G401 (cell line): ENCODE results near the gene C5. TPM values are rescaled to one million over a fixed set of nuclear protein-coding genes. Genes with fewer than 3 reads are reported as not detected.
"Not testable (repeated sequence)": the region's sequence is repeated elsewhere in the genome, so short reads cannot be mapped to it uniquely, and the experiment has no call there.

Source experiments
- DNase-seq: peaks from one replicate; pipeline ENCODE4 v3.0.0-alpha.2; 2015; ENCODE audit warnings: low spot score
- in situ Hi-C: cut with HindIII; loops from 2 replicates; pipeline ENCODE4 v1.10.0; 2016; ENCODE audit warnings: low sequenced_read_pairs, mixed read lengths
- total RNA-seq: library from RNA; depleted of rRNA; stranded (reverse); fragments of >200 nt; shearing (Covaris generic); gene quantifications from 2 replicates; pipeline ENCODE4 v1.2.3, GENCODE V29; 2014

The C5 gene
- total RNA-seq, 1 experiment from 2014 or later: 20.7 TPM

DNA sequence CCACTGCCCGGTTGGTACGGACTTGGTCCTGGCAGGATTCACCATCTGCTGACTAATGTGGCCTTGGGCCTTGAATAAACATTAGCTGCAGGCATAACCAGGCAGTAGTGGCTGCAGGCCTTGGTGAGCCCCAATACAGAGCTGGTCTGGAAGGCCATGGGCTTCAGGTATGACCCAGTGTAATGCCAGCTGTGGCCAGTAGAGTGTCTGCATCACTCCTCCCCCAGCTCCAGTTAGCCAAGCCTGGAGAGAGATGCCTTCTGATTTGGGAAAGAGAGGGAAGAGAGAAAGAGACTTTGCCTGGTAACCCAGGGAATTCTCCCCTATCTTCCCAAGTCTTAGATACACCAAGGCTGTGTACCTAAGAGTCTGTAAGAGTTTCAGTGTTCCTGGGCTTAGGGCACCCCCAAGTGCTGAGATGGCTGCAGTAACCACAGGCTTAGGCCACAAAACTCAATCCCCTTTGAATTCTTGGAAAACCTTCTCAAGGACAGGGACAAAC lies 5.6 kb upstream of the C5 start:
- peak; percentile 19 for DNase-seq
- in situ Hi-C loops: no loop called here

DNA sequence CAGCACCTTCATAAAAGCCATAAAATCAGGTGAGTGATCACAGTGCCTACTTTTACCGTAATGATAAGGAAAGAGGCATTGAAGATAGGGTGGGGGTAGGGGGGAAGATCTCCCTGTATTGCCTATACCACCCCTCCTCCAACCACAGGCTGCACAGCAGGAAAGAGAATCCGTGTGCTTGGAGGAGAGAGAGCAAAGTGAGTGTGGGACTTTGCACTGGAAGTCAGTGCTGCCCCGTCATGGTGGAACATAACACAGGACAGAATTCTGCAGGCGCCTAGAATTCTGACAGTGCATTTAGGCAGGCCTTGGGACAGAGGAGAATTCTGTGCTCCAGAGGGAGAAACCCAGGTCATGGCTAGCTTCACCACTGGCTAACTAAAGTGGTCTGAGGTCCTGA lies 3.5 kb upstream of the C5 start:
- no peak for DNase-seq

GRCh38 chr9:121048618-121049017 lies 1.5 kb downstream of the C5 start:
- DNase-seq: no peak
- in situ Hi-C loops: no loop called here

More for the DNA sequence above, 3.5 kb upstream of the C5 start:
- in situ Hi-C loops: no loop called here

DNA sequence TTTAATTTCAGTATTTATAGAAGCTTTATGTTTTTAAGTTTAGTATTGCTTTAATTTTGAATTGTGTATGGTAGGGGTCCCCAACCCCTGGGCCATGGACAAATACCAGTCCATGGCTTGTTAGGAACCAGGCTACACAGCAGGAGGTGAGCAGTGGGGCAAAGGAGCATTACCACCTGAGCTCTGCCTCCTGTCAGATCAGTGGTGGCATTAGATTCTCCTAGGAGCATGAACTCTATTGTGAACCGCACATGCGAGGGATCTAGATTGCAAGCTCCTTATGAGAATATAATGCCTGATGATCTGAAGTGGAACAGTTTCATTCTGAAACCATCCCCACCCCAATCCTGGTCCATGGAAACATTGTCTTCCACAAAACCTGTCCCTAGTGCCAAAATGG lies 1.9 kb downstream of the C5 start:
- in situ Hi-C loops: no loop called here
- no peak for DNase-seq

DNA sequence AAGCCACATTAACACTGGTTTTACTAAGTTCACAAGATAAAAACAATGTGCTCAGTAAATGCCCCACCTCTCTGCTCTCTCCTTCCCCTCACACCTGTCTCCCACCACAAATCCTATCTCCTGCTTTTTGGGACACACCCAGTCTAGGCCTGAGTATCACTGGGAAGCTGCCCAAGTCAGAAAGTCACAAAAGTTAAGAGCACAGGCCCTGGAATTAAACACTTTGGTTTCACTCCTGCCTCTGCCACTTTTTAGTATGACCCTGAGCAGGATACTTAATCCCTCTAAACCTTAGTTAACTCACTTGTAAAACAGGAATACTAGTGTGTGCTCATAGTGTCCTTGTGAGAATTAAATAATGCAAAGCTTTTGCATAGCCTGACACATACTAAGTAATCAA lies 11.3 kb downstream of the C5 start:
- in situ Hi-C loops: no loop called here
- no peak for DNase-seq

DNA sequence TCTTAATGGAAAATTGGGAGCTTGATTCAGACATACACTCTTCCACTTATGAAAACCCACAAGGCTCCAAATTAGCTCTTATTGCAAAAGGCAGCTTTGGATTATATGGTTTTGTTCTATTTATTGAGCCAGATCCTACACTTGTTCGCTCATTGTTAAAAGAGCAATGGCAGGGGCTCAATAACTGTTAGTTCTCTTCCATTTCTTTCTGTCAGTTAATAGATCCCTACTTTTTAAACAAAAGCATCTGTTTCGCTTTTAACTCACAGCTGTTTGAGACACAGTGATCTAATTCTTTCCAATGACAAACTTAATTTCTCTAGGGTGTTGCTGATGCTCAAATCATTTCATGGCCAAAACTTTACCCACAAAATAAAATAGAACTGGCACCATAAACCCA lies 11.7 kb downstream of the C5 start:
- no peak for DNase-seq
- in situ Hi-C loops: no loop called here

DNA sequence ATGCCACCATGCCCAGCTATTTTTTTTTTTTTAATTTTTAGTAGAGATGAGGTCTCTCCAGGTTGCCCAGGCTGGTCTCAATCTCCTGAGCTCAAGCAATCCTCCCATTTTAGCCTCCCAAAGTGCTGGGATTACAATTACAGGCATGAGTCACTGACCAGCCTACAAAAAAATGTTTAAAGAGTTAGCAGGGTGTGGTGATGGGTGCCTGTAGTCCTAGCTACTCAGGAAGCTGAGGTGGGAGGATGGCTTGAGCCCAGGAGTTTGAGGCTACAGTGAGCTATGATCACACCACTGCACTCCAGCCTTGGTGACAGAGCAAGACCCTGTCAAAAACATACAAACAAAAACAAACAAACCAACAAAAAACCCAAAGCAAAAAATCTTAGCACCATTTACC lies 14.4 kb downstream of the C5 start:
- DNase-seq, in situ Hi-C loops: not testable (repeated sequence)

DNA sequence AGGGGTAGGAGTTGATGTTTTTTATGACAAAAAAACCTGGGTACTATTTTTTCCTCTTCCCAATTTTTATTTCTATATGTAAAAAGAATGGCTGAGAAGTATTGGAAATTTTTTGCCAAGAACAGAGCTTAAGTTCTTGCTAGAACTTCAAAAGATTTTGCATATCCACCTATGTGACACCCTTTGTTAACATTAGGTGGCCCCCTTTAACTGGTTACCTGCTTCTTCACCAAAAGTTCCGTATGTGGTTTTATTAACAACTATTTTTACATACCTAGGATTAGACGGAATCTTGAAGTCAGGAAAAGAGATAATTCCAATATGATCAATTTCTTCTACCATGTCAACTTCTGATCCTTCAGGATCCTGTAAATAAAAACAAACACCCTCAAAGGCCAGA lies 15.5 kb downstream of the C5 start:
- in situ Hi-C loops: no loop called here
- no peak for DNase-seq

DNA sequence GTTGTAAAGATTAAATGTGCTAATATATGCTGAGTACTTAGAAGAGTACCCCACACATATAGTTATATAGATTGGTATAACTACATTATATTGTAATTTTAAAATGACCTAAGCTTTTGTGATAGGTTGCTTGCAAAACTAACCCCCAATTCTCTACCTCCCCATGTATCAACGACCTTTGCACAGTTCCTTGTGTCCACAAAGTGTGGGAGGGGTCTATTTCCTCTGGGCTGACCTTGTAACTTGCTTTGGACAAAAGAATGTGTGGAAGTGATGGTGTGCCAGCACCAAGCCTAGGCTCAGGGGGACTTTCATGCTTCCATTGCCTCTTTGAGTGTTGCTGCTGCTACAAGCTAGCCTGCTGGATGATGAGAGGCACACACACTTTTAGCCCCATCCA lies 20.6 kb downstream of the C5 start:
- DNase-seq: no peak
- in situ Hi-C loops: no loop called here

DNA sequence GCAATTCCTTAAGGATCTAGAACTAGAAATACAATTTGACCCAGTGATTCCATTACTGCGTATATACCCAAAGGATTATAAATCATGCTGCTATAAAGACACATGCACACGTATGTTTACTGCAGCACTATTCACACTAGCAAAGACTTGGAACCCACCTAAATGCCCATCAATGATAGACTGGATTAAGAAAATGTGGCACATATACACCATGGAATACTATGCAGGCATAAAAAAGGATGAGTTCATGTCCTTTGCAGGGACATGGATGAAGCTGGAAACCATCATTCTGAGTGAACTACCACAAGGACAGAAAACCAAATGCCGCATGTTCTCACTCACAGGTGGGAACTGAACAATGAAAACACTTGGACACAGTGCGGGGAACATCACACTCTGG lies 21.8 kb downstream of the C5 start:
- DNase-seq, in situ Hi-C loops: not testable (repeated sequence)

DNA sequence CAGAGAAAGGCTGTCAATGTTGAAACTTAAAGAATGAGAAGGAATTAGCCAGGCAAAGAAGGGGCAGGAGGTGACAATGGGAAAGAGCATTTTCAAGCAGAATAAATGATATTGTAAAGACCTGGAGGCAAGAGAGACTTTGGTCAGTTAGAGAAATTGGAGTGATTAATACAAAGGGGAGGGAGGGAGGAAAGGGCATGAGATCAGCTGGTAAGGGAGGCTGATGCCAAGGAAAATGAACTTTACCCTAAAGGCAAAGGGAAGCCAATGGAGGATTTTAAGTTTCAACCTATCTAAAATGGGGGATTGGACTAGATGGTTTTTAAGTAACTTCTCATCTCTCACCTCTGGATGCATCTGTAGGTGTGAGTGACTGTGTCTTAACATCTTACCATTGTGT lies 23.3 kb downstream of the C5 start:
- DNase-seq: no peak
- in situ Hi-C loops: no loop called here

GRCh38 chr9:121026260-121026691 lies 23.8 kb downstream of the C5 start:
- in situ Hi-C loops: no loop called here

GRCh38 chr9:121024237-121024636 lies 25.8 kb downstream of the C5 start:
- in situ Hi-C loops: no loop called here
- DNase-seq: no peak

More at GRCh38 chr9:121026260-121026691, 23.8 kb downstream of the C5 start:
- no peak for DNase-seq

GRCh38 chr9:121023064-121023463 lies 27.0 kb downstream of the C5 start:
- in situ Hi-C loops: no loop called here
- DNase-seq: no peak

DNA sequence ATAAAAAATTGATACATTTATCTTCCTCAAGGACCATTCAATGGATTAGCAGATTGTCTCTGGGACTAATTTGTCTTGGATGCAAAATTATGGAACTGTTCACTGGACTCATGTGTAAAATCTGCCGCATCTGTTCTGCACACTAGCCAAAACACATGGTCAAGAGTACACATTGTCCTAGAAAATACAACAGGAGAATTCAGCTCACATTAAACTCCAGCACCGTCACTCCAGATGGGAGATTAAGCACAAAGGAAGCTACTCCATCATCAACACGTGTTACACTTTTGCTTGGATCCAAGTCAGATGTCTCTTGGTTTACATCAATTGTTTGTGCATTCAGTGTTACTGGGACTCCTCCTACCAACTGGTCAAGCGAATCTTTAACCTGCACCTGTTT lies 28.8 kb downstream of the C5 start:
- in situ Hi-C loops: no loop called here
- no peak for DNase-seq

- in situ Hi-C loops: no loop called here
- DNase-seq: no peak
These were observed 30.8 kb downstream of the C5 start for GRCh38 chr9:121019273-121019672.

DNA sequence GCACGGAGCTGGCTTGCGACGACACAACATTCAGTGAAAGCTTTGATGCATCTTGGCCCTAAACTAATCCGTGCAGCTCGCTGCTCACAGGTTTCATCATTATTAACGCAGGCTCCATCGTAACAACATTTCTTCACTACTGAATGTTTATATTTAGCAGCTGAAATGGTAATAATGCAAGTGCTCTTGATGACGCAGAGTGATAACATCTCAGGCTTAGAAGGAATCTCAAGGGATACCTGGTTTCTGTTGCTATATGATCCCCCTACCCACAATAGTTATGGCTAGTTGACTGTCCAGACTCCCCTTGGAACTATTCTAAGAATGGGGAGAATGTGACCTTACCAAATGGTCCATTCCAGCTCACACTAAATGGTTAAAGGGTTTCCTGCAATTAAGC lies 36.2 kb downstream of the C5 start:
- DNase-seq: peak; percentile 15
- in situ Hi-C loops: no loop called here

DNA sequence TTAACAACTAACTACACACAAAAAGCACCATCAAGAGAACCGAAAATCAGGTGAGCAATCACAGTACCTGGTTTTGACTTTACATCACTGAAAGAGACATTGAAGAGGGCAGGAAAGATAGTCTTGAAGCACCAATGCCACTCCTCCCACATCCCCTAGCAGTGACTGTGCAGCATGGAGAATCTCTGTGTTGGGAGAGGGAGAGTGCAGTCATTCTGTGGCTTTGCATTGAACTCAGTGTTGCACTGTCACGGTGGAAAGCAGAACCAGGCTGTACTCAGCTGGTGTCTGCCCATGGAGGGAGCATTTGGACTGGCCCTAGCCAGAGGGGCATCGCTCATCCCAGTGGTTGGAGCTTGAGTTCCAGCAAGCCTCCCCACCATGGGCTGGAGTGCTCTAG lies 40.4 kb downstream of the C5 start:
- DNase-seq: no peak
- in situ Hi-C loops: no loop called here

DNA sequence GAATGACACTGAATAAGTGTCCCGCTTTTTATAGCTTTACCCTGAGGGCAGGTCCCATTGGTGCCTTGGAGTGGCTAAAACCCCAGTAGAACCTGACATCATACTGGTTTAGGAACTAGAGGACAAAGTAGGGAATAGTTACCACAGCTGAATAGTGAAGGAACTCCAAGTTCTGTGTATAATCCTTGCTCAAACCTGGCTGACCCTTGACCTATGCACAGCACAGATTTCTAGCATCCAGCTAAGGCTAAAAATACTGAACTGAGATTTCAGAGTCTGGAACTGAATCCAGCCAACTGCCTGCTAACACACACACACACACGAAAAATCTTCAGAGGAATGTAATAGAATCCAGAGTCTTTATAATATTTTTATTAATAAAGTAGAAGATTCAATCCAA lies 50.8 kb downstream of the C5 start:
- DNase-seq: no peak
- in situ Hi-C loops: no loop called here

DNA sequence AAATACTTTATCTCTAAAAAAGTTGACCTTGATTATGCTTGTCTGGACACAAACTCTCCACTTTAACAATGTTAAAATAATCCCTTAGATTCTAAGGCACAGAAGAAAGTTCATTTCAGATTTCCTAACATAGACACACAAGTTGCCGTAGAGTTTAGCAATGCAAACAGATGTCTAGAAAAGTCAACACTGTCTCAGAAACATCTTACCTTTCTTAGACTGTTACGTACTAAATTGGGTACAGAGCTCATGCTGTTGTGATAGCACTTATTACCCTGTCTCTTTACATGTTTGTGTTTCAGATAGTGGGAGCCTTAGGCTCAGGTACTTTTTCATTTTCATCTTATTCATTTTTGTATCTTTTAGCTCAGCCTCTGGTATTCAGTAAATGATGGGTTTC lies 52.0 kb downstream of the C5 start:
- no peak for DNase-seq
- in situ Hi-C loops: no loop called here

DNA sequence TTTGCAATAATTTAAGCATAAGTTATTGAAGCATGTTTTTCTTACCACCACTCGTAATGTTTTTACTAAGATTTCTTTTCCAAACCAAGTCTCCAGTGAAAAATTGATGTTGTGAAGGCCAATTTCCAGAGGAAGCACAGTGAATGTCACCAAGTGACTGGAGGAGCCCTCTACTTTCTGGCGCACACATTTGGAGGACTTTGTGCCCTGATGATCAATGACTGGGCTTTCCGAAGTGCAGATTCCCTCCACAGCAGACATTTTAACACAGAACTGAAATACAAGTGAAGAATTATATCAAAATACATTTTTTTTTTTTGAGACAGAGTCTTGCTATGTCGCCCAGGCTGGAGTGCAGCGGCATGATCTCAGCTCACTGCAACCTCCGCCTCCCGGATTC lies 52.6 kb downstream of the C5 start:
- DNase-seq: no peak
- in situ Hi-C loops: no loop called here

DNA sequence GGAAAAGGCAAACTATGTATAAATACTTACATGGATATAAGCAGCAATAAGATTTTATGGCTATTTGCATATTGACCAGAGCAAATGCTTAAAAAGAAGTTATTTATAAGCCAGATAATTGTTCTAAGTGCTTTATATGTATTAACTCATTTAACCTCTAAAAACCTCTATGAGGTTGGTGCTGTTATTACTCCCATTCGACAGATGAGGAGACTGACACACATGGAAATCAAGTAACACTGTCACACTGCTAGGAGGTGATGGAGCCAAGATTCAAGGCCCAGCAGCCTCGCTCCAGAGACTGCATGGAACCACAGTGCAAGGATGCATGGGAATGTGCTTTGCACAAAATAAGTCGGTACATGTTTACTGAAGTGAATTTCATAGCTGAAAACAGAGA lies 53.7 kb downstream of the C5 start:
- DNase-seq: no peak
- in situ Hi-C loops: no loop called here
